CD4-positive, alpha-beta T cell treated with Interleukin-15 for 1 hour (primary cell): Measurements from ENCODE around the gene C16orf54.
"Not testable (repeated sequence)": the region's sequence is repeated elsewhere in the genome, so short reads cannot be mapped to it uniquely, and the experiment has no call there.

Source experiments
- DNase-seq: peaks from one replicate; pipeline ENCODE4 v3.0.0-alpha.2; 2020

Gene C16orf54

GRCh38 chr16:29745853-29746345 is at the start of gene C16orf54:
Gene C16orf54 (minus strand): TSS chr16:29745990. CDS start chr16:29744951, 1,039 bp downstream.
- DNase-seq: peak; percentile 98

DNA sequence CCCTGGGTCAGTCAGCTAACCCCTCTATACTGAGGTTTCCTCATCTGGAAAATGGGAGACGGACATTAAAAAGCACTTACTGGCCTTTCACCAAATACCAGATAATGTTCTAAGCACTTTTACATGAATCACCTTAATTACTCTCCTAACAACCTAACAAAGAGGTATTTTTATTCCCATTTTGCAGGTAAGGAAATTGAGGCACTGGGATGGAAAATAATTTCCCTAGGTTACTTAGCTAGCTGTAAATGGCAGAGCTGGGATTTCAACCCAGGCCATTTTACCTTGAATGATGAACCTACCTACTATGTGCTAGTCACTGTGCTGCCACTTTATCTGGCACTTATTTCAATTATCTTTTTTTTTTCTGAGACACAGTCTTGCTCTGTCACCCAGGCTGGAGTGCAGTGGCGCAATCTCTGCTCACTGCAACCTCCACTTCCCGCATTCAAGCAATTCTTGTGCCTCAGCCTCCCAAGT is 48.5 kb upstream of the C16orf54 start:
- no peak for DNase-seq

DNA sequence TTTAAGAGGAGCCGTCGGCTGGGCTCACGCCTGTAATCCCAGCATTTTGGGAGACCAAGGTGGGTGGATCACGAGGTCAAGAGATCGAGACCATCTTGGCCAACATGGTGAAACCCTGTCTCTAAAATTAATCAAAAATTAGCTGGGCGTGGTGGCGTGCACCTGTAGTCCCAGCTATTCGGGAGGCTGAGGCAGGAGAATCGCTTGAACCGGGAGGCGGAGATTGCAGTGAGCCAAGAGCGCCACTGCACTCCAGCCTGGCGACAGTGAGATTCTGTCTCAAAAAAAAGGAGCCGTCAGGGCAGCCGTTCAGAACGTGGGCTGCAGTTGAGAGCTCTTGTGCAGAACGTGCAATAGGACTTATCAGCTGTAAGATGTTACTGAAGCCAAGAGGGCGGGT is 47.4 kb upstream of the C16orf54 start:
- not testable (repeated sequence) for DNase-seq

DNA sequence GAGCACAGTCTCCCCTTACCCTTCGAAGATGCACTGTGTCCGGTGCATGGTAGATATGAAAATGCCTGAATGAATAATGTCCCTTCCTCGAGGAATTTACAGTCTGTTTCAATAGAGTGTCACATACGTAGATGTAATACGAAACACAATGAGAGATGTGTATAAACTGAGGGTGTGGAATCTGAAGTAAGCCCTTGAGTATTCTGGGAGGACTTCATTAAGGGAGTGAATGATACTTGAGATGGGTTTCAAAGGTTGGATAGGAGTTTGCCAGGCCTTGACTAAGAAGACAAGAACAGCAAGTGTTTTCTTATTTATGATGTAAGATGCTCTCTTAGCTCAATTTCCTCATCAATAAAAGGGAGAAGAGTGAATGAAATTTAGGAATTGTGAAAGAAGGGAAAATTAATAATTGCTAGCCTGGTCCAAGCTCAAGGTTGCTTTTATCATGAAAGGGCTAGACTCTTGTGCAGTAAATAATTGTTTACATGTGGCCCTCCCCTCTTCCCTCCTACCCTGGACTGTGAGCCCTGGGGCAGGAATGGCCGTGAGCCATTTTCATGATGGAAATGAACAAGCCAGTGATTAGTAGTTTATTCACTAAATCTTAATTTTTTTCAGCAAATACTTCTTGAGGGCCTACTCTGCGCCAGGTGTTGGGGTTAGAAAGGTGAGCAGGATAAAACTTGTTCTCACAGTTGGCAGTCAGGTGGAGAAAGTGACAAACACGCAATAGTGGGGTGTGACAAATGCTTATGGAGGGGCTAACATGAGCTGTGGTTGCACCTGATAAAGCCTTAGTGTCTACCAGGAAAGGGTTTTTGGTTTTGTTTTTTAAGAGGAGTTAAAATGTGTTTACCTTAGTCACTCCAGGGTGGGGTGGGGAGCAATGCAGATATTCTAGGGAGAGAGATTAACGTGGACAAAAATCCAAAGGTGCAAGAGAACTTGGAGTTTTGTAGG is 46.3 kb upstream of the C16orf54 start:
- DNase-seq: peak; percentile 2

GRCh38 chr16:29790949-29791844 is 45.4 kb upstream of the C16orf54 start:
- DNase-seq: peak; percentile 10

DNA sequence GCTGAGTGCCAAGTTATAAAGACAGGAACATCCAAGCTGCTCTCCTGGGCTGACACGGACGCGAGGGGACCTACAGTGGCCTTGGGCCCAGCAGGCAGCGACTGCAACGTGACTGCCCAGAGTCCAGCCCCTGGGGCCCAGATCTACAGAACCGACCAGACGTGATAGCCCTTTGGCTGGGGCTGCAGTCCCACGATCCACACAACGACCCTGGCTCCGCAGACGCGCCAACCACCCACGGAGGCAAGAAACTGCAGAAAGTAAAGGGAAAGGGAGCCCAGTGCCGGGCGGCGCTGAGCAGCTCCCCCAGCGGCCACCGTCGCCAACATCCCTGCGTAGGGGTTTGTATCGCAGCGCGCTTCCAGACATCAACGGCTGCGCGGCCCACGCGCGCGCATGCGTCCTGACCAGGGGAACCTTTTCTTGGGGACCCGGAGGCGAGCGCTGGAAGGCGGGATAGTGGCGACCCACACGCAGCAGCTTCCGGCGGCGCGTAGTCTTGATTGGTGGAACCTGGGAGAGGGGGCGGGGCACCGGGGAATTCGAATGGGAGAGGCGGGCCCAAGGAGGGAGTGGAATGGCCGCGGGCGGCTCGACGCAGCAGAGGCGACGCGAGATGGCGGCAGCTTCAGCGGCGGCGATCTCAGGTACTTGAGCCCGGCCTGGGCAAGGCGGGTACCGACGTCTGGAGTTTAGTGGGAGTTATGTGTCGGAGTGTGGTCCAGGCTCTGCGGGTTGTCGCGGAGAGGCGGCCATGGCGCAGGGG is 44.6 kb upstream of the C16orf54 start, which contains the start of gene KIF22:
KIF22 (plus strand) TSS at position 569 of the 766 bp plus-strand sequence; CDS start at position 578, 9 bp downstream.
- peak; percentile 98 for DNase-seq

DNA sequence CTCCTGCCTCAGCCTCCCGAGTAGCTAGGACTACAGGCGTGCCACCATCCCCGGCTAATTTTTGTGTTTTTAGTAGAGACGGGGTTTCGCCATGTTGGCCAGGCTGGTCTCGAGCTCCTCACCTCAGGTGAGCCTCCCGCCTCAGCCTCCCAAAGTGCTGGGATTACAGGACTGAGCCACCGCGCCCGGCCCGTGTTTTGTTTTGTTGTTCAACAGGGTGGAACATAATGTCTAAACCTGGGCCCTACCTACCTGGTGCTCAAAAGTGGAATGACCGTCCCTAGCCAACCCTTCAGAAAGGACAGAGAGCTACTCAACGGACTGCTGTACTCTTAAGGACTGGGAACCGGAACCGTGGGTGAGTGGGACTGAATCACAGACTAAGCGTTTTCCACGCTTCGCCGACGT is 44.0 kb upstream of the C16orf54 start:
- no peak for DNase-seq

DNA sequence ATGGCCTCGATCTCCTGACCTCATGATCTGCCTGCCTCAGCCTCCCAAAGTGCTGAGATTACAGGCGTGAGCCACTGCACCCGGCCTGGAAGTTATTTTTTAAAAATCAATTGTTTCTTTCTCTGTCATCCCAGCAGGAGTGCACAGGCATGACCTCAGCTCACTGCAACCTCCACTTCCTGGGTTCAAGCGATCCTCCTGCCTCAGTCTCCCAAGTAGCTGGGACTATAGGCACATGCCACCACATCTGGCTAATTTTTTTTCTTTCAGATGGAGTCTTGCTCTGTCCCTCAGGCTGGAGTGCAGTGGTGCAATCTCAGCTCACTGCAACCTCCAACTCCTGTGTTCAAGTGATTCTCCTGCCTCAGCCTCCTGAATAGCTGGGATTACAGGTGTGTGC is 41.4 kb upstream of the C16orf54 start:
- DNase-seq: not testable (repeated sequence)

GRCh38 chr16:29784901-29785500 is 39.2 kb upstream of the C16orf54 start:
- DNase-seq: peak; percentile 78

DNA sequence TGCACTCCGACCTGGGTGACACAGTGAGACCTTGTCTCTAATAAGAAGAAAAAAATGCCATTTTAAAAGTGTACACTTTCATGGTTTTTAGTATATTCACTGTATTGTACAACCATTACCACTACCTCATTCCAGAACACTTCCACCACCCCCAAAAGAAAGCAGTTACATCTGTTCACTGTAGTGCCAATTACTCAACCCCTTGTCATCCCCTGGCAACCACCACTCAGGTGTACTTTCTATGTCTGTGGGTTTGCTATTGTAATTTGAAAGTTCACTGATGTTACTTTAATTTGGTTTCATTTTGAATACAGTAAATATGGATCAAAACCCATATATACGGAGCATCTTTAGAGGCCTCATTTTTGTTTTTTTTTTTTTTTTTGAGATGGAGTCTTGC is 38.4 kb upstream of the C16orf54 start:
- no peak for DNase-seq

DNA sequence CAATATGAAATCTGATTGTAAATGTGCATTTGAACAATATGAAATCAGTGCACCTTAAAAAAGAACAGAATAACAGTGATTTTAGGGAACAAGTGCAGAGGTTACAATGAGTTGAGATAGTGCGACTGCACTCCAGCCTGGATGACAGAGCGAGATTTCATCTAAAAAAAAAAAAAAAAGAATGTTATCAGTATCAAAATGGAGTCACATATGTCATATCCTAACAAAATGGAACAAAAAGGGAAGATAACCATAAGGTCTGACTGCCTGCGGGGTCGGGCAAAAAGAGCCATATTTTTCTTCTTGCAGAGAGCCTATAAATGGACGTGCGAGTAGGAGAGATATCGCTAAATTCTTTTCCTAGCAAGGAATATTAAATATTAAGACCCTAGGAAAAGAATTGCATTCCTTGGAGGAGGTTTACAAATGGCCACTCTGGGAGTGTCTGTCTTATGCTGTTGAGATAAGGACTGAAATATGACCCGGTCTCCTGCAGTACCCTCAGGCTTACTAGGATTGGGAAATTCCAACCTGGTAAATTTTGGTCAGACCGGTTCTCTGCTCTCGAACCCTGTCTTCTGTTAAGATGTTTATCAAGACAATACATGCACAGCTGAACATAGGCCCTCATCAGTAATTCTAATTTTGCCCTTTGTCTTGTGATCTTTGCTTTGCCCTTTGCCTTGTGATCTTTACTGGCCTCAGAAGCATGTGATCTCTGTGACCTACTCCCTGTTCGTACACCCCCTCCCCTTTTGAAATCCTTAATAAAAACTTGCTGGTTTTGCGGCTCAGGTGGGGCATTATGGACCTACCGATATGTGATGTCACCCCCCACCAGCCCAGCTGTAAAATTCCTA is 37.5 kb upstream of the C16orf54 start:
- not testable (repeated sequence) for DNase-seq

- no peak for DNase-seq
Observed at GRCh38 chr16:29779474-29779873, 33.7 kb upstream of the C16orf54 start.

DNA sequence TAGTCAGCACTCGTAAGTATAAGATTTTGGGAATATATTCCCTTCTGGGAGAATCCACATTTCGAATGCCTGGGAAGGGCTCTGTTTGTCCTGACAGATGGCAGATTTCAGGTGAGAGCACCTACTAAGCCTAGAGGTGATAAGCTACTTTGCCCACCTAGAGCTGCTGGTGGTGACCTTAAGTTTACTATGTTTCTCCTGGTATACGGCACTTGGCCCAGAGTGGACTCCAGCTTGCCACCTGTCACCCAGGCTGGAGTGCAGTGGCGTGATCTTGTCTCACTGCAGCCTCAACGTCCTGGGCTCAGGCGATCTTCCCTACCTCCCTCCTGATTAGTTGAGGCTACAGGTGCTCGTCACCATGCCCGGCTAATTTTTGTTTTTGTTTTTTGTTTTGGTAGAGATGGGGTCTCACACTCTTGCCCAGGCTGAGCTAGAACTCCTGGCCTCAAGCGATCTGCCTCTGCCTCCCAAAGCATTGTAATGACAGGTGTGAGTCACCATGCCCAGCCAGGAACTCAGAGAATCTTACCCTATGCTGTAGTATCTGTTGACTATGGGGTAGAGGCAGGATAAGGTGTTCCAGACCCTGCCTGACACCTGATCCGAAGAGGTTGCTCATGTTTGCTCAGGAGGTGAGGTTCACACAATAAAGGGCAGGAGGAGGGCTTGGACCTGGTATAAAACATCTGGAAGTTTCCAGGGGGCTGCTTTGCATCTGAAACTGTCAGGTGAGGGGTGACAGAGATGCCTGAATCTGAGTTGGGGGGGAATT is 32.0 kb upstream of the C16orf54 start, which contains the start of gene ZG16:
ZG16 (plus strand) TSS at position 681 of the 775 bp plus-strand sequence. CDS start 1,011 bp downstream, outside the sequence.
- DNase-seq: no peak

DNA sequence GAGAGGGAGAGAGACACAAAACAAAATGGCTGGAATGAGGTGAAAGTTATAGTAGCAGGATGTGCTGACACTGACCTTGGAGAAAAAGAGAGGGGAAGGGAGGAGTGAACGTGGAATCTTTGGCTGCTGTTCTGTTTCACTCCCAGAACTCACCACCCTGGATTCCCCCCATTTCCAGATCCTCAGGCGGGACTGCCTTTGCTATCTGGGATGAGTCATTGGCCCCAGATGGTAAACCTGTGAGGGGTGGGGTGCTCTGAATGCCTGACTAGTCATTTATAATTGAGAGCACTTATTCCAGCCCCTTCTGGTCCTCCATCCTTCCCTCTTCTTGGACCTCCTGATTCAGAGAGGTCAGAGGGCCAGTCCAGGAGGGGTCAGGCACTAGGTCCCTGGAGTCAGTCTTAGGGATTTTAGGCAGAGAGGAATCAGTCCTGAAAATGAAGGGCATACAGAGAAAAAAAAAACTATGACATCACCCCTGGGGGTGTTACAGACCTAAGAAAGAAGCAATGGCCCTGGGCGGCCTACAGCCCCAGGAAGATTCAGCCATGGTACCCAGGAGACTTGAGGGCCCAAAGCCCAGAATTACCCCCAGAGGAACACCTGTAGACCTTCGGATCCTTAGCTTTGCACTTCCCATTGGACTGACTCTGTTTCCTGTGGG is 30.1 kb upstream of the C16orf54 start:
- no peak for DNase-seq

DNA sequence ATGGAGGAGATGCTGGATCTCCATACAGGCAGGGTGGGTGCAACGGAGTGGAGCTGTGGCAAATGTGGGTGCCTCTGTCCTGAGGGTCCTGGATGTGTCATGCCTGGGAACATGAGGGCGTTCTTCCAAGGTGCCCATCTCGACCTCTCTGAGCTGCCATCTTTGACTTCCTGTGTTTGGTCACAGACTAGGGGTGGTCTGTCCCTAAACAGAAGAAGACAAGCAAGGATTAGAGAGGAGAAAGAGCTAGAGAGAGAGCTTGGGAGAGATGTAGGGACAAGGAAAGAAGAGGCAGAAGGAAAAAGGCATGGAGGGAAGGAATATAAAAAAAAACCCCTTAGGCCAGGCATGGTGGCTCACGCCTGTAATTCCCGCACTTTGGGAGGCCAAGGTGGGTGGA is 28.9 kb upstream of the C16orf54 start:
- no peak for DNase-seq

DNA sequence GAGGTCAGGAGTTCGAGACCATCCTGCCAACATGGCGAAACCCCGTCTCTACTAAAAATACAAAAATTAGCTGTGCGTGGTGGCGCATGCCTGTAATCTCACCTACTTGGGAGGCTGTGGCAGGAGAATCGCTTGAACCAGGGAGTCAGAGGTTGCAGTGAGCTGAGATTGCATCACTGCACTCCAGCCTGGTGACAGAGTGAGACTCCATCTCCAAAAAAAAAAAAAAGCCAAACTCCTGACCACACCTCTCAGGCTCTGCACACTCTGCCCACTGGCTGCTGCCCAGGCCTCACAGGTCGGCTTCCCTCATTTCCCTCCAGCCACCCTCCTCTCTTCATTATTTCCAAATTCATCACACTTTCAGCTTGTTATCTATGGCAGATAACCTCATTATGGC is 26.5 kb upstream of the C16orf54 start:
- not testable (repeated sequence) for DNase-seq

- DNase-seq: no peak
Observed at GRCh38 chr16:29770250-29770929, 24.6 kb upstream of the C16orf54 start.

- no peak for DNase-seq
Observed at GRCh38 chr16:29769507-29769906, 23.7 kb upstream of the C16orf54 start.

GRCh38 chr16:29767062-29767461 is 21.3 kb upstream of the C16orf54 start:
- no peak for DNase-seq
